GM19395 (cell line): ENCODE measurements around the gene RBM34.
A peak's percentile ranks its signal among the peaks of the same experiment; 100 is the strongest.

Experiments used
- ATAC-seq: cut with Tn5 transposase; IDR thresholded peaks from one replicate; pipeline ENCODE4 v1.9.1; 2021; ENCODE audit warnings: mild to moderate bottlenecking, moderate library complexity; ENCODE audit not compliant: unreplicated experiment

The RBM34 gene

DNA sequence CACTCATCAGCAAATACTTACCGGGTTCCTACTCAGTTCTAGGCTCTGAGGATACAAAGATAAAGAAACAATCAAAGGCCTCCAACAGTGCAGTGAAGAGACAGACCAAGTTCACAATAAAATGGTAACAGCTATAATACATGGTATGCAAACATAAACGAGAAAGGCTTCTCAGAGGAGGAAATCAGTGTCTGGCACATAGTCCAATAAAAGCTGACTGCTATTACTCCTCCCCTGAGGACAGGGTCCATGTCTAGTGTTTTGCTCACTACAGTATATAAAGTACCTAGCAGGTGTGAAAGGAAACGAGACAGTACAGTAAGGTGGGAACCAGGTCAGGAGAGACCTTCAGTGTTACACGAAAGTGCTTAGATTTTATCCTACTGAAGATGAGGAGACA, 4.3 kb downstream of the RBM34 start:
- ATAC-seq = no peak

DNA sequence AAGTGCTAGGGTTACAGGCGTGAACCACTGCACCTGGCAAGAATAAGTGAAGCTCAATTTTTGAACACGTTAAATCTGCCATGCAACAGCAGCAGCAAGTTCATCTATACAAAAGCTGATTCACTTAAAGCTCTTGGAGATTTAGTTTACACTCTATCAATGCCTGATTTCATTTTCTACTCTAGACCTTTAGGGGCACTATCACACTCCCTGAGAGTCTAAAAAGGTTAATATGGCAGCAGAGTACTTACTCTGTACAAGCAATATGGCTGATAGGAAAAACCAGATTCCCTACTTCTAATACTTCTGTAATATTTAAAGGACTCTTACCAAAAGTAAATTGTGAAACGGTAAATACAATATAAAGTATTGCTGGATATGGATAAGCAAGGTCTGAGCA, 4.8 kb downstream of the RBM34 start:
- no peak for ATAC-seq

DNA sequence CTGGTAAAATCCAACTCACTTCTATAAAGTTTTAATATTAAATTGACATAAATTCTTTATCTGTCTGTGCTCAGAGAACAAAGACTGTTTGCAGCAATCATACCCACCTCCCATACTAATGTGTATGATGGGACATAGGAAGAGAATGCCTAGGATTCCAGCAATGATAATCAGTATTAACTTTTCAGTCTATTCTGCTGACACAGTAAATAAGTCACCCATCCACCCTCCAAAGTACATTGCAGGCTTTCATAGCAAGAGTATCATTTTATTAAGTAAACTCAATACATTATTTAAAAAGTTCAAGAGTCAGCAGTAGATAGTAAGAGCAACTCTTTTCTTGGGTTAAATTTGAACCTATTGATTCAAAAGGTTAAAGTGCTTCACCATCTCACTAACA, 8.8 kb downstream of the RBM34 start:
- ATAC-seq = no peak

DNA sequence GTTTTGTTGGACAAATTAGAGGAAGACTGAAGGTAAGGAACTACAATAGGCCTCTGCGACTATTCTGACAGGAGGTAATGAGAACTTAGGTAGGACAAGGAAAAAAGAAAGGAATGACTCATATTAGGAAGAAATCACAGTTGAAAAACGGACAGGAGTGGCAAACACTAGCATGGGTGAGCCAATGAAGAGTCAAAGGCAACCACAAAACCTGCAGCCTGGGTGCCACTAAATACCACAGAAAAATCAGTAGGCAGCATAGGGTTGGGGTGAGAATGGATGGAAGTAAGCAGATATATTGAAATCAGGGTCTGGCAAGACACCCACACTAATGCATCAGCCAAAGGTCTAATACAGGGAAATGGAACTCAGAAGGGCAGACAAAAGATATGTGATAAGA, 10.0 kb downstream of the RBM34 start:
- no peak for ATAC-seq

DNA sequence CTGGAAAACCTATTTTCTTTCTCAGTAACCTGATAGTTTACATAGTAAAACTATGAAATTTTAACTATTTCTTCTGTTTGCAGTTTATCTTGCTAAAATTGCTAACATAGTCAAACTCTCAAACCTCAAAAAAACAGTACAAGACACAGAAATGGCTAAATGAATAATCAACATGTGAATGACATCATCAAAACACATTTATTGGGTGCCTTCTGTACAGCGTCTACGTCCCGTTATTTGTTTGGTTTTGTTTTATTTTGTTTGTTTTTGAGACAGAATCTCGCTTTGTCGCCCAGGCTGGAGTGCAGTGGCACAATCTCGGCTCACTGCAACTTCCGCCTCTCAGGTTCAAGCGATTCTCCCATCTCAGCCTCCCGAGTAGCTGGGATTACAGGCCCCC, 11.2 kb downstream of the RBM34 start:
- no peak for ATAC-seq

DNA sequence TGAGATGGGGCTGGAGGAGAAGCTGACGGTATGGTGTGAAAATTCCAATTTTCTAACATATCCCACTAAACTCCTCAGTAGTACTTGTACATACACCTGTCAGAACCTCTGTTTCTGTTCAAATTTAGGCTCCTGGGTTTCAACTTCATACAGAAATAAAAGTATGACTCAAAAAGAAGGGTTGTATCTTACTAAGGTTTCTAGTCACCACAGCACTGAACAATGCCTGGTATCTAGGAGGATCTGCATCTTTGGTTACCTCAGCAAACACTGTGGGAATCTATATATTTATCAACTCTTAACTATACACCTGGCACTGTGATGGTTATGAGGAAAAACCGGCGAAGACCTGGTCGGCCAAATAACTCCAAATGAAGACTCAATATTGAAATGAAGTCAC, 13.8 kb downstream of the RBM34 start:
- ATAC-seq = no peak

DNA sequence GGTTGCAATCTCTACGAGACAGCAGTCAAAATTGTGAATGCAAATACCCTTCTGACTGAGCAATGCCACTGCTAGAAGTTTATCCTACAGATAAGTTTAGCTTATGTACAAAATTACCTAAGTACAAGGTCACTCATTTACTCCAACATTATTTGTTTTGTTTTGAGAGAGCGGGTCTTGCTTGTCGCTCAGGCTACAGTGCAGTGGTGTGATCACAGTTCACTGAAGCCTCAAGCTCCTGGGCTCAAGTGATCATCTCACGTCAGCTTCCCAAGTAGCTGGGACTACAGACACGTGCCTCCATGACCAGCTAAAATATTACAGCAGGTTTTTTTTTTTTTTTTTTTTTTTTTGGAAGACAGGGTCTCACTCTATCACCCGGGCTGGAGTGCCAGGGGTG, 15.4 kb downstream of the RBM34 start:
- ATAC-seq = no peak

DNA sequence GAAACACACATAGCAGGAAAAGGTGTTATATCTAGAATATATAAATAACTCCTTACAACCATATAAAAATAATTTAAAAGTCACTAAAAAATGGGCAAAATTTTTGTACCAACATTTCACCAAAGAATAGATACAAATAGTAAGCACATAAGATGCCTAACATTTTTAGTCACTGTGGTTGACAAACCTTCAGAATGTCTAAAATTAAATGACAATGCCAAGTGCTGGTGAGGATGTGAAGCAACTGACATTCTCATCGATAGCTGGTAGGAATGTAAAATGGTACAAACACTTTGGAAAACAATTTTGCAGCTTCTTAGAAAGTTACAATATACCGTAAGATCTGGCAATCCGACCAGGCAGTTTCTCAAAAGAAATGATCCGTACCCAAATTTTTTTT, 18.1 kb downstream of the RBM34 start:
- no peak for ATAC-seq

DNA sequence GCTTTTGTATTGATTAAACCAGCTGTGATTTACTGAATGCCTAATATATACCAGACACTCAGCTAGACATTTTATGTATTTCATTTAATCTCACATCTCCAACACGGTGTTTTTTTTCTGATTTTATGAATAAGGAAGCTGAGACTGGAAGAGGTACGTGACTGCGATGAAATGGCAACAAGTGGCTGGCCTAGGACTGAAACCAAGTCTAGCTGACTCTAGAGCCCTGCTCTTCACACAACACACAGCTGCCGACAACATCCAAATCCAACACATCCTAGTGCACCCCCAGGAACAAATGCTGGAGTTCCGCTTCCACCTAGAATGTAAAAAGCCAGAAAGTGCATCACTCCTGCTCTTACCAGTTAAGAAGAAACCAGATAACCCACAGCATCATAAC, 21.7 kb downstream of the RBM34 start:
- ATAC-seq = no peak

DNA sequence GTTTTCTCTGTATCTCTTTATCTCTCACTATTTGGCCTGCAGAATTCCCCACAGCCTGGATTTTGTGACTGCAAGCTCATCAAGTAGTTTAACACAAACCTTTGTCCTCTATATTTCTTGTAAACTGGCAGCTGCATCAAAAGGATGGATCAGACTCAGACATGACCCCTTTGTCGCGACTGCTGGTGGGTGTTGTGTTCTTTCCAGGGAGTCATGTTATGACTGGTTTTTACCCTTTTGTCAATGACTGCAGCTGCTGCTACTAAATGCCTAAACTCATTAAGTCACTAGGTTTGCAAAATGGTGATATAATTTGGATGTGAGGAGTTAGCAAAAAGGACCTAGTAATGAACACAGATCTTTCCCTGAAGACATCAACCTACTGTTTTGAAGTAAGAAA, 22.2 kb downstream of the RBM34 start:
- no peak for ATAC-seq

DNA sequence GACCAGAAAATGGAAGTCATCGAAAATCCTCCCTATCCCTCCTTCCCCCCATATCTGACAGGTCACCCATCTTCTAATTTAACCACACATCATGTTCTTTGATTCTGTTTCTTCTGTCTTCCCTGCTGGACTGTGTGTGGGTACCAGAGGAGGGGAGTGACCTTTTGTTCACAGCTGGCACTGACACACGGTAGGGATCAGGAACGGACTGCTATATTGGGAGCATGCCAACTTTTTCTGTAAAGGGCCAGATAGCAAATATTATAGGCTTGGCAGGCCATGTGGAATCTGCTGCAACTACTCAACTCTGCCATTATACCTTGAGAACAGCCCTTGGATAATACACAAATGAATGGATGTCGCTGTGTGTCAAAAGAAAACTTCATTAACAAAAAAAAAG, 24.9 kb downstream of the RBM34 start:
- ATAC-seq = no peak

DNA sequence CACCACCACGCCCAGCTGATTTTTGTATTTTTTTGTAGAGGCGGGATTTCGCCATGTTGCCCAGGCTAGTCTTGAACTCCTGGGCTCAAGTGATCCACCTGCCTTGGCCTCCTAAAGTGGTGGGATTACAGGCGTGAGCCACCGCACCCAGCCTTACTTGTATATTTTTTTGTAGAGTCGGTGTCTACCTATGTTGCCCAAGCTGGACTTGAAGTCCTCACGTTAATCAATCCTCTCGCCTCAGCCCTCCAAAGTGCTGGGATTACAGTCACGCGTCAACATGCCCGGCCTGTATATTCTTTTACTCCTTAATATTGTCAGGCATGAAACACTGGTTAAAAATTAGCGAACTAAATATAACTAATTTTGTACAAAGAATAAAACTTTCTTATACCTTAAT, 26.9 kb downstream of the RBM34 start:
- ATAC-seq = no peak

DNA sequence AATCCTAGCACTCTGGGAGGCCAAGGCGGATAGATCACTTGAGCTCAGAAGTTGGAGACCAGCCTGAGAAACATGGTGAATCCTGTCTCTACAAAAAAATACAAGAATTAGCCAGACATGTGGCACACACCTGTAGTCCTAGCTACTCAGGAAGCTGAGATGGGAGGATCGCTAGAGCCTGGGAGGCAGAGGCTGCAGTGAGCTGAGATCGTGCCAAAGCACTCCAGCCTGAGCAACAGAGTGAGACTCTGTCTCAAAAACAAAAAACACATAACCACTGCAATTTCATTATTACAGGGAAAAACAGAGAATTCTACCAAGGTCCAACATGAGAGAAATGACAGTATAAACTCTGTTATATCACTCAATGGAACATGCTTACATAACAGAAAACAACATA, 28.0 kb downstream of the RBM34 start:
- no peak for ATAC-seq

DNA sequence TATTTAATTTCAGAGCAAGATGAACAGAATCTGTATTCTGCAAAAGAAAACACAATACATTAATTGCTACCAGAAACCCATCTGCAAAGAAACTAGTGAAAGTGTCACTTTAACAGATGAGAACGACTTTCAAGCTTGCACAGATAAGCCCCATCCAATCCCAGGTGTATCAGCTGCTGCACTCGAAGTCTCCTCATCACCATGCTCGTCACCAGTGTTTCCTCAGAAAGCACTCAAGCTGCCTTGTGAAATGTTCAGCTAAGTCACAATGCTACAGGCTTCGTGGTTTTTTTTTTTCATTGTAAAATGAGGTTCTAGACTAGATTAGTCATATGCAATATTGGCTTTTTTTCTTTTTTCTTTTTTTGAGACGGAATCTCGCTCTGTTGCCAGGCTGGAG, 29.1 kb downstream of the RBM34 start:
- ATAC-seq = no peak

DNA sequence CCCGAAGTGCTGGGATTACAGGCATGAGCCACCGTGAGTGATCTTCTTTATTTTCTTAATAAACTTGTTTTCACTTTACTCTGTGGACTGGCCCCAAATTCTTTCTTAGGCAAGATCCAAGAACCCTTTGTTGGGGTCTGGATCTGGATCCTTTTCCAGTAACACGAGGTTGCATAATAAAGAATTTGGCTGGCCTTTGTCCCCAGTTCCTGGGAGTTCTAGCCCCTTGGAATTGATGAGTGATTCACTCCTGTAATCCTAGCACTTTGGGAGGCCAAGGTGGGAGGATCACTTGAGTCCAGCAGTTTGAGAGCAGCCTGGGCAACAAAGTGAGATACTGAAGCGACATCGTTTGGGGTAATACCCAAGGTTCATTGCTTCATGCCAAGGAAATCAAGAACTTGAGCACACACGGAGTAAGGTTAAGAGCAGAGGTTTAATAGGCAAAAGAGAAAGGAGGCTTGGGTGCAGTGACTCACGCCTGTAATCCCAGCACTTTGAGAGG, 30.2 kb downstream of the RBM34 start:
- ATAC-seq = no peak

DNA sequence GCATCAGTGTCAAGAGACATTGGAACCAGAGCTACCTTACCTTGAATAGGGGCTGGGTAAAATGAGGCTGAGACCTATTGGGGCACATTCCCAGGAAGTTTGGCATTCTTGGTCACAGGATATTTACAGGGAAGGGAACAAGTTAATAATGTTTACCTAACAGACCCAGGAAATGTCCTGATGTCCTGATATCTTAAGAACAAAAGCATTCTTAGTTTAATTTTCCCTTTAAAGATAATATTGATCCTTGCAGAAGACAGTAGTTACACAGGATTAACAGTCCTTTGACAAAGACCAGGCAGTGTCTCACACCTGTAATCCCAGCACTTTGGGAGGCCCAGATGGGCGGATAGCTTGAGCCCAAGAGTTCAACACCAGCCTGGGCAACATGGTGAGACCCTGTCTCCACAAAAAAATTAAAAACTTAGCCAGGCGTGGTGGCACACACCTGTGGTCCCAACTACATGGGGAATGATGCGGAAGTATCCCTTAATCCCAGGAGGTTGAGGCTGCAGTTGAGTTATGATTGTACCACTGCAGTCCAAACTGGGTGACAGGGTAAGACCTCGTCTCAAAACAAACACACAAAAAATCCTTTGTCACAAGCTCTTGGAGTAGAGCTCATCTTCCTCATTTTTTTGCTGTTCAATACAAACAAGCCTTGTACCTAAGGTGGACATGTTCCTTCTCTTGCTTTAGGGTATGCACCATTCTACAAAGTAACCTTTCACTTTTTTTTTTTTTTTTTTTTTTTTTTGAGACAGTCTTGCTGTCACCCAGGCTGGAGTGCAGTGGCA, 31.1 kb downstream of the RBM34 start:
- no peak for ATAC-seq

DNA sequence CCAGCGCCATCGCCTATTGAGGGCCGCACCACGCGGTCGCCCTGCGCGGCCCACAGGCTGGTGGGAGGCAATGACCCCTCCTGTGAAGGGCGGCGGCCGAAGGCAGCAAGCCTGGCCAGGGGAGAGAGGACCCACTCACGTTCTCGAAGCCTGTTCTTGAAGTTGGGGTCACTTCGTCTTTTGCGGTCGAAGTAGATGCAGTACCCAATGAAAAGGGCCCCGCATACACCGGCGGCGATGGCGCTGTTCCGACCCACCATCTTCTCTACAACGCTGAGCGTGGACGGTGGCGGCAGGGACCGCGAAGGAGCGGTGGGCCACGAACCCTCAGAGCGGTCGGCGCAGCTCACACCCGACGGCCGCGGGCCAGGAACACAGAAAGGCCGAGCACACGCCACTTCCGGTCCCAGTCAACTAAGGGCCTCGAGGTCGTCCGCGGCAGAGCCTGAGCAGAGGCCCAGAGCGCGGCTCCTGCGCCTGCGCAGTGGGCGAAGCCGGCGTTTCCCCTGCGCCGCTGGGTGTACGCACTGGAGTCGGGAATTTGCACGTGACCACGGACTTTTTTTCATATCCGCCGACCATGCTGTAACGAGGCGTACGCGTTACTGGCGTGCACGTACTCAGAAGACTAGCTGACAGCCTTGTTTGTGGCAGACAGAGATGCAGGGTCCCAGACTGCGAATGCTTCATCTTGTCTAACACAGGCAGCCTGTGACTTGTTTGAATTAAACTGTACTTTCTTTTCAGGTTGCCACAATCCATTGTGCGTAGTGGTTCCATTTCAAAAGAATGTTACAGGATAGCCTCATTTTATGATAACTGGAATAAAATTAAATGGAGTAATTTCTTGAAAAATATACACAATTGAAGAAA, 32.4 kb downstream of the RBM34 start, which contains the start of gene TOMM20:
TSS of gene TOMM20 (minus strand) at position 382 of the 873 bp plus-strand sequence. CDS start at position 260, 122 bp downstream.
- peak; percentile 96 for ATAC-seq

DNA sequence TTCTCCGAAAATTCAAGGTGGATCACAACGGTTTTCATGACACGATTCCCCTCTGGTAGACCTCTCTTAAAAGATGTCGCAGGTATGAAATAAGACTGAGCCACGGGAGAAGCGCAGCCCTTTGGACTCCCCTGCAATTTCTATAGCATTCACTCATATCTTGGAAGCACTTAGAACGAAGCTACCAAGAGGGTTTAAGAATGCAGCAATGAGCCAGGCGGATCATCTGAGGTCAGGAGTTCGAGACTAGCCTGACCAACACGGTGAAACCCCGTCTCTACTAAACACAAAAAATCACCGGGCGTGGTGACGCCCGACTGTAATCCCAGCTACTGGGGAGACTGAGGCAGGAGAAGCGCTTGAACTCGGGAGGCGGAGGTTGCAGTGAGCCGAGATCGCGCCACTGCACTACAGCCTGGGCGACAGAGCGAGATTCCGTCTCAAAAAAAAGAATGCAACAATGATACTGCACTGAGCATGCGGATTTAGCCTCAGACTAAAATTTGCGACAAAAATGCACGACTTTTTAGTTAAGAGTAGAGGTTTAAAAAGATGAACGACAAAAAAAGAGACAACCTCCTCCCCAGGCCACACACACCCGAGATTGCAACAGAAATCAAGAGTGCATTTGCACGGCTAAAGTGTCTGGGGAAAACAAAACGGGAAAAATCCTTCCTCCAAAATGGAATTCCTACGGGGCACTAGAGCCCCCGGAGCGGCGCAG, 33.2 kb downstream of the RBM34 start:
- ATAC-seq = no peak

DNA sequence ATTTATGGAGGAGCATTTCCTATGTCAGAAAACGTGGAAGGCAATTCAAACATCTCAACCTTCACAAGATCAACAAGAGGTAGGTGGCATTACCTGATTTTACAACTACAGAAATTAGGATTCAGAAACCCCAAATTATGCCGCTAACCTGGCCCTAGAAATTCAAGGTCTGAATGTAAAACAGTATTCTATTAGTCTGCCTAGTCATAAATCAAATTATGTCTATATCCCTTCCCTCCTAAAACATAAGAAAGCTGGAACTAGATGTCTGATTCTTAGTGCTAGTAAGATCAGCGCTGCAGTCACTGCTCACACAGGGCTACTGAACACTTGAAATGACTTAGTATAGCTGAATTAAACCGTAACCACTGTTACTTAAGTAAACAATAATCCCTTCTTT, 33.8 kb downstream of the RBM34 start:
- ATAC-seq = no peak

DNA sequence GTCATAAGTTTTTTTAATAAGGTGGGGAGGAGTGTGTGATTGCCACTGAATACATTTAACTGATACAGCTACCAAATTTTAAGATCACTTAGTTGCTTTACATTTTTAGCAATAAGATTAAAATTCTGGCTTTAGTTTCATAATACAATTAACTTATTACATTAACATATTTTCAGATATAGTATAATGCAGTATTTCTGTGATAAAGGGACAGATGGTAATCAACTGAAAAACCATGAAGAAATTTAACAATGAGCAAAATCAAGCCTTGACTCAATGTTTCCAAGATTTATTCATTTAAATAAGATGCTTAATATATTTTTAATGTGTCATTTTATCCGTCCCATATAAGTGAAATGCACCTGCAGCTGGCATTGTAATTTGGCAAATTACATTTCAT, 36.4 kb downstream of the RBM34 start:
- no peak for ATAC-seq

DNA sequence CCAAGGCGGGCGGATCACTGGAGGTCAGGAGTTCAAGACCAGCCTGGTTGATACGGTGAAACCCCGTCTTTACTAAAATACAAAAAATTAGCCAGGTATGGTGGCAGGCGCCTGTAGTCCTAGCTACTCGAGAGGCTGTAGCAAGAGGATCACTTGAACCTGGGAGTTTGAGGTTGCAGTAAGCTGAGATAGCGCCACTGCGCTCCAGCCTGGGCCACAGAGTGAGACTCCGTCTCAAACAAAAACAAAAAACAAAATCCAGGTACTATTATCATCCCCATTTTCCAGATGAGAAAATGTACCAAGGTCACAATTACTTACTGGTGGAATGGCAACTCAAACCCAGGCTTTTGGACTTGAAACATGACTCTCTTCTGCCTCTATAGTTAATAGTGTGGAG, 36.9 kb downstream of the RBM34 start:
- ATAC-seq = no peak
